ENCODE data around the gene PFN1.

The PFN1 gene

DNA sequence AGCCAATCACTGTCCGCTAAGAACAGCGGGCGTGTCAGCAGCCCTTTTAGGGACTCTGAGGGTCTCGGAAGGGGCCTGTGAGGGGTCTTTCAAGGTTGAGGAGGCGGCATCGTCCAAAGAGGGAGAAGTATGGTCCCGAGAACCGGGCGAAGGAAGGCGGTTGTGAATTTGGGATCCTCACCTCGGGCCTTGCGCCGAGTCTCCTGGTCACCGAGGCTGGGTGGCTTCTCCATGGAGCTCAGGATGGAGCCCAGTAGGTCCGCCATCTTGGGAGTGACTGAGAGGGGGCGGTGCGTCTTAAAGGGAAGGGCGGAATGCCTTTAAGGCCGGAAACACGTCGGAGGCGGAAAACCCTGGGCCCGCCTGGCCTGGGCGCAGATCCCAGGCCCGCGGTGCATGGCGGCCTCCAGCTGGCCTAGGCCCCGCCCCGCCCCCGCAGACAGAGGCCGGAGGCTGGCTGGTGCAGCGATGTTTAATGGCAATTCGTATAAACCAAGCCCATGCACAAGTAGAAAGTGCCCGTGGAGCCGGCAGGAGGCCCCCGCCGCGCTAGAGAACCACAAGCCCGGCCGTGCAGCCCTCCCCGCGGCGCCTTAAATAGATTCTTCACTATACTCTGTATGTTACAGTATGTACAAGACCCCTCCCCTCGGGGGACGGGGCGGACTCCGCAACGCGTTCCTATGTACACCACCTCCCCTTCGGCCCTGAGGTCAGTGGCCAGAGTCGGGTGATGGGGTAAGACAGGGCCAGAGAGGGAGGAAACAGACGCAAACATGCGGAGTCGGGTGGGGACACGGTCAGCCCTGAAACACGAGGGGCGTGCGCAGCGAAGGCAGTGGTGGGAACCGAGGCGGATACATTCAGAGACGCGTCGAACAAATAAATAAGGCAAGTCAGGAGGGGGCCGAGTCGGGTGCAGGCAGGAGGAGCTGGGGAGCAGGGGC lies 19.5 kb upstream of the PFN1 start, which contains the start of gene SPAG7:
SPAG7 (minus strand) TSS at position 279 of the 947 bp plus-strand sequence; CDS start at position 266, 13 bp downstream.
- DNase-seq = peak; percentile 90

DNA sequence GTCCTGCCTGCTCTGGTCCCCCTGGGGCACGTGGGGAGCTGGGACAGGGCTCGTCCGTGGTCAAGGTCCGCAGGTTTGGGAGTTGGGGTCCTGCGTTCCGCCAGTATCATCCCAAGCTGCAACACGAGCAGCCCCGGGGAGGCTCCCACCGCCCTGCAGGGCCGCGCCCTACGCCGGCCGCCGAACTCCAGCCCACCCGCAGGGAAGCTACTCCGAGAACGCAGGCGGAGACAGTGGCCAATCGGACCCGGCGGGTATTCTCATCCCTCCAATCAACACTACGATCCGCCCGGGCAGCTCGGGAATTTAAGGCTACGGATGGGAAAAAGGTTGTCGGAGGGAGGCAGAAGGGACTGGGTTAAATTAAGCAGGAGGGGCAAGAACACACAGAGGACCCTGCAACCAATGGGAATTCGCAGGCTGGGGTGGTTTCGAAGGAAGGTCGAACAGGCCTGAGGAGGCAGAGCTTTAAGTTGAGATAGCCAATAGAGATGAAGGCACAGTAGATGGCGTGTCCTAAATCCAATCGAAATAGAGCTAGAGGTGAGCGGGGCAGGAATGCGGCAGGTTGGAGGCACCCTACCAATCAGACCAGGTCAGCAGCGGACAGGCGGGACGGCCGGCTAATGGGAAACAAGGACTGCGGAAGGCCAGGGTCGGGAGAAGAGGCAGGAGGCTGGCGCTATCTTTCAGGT lies 18.7 kb upstream of the PFN1 start:
- peak; percentile 95 for DNase-seq

GRCh38 chr17:4965311-4965986 lies 17.1 kb upstream of the PFN1 start:
- no peak for DNase-seq

GRCh38 chr17:4960279-4960922 lies 12.1 kb upstream of the PFN1 start:
- DNase-seq = no peak

DNA sequence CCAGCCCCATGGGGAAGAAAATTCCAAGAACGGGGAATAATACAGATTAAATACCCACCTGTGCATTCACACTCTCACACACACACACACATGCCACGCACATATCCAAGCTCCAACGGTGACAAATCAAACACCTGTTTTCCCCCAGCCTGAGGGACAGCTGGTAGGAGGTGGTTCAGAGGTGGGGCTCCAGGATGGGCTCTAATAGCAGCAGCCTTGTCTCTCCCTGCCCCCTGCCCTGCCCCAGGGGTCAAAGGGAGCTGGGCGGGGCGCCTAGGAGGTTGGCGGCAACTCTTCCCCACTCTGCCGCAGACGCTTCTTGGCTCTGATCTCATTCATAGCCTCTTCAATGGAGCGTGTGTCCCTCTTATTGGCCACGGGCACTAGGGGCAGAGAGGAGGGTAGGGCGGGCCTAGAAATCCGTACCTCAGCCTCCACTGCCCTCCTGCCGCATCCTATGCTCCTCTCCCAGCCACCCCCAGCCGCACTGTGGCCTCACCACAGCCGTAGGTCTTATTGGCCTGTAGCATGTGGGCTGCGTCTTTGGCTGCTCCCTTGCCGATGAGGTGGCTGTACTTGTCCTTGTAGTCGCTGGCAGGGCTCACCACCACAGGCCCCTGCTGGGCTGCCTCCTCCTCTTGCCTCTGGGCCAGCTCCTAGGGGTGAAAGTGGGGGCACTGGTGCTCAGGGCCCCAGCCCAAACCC lies 11.1 kb upstream of the PFN1 start:
- no peak for DNase-seq

- DNase-seq = no peak
Observed at GRCh38 chr17:4958102-4958501, 9.8 kb upstream of the PFN1 start.

- DNase-seq = no peak
Observed at GRCh38 chr17:4956493-4957061, 8.2 kb upstream of the PFN1 start.

DNA sequence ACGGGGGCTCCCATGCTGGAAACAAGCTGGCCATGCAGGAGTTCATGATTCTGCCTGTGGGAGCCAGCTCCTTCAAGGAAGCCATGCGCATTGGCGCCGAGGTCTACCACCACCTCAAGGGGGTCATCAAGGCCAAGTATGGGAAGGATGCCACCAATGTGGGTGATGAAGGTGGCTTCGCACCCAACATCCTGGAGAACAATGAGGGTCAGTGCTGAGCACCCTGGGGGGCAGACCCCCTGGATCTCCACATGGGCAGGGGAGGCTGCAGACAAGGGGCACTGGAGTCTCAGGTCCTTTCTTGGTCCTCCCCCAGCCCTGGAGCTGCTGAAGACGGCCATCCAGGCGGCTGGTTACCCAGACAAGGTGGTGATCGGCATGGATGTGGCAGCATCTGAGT lies 6.8 kb upstream of the PFN1 start:
- no peak for DNase-seq

- DNase-seq = no peak
Observed at GRCh38 chr17:4953451-4953961, 5.2 kb upstream of the PFN1 start.

DNA sequence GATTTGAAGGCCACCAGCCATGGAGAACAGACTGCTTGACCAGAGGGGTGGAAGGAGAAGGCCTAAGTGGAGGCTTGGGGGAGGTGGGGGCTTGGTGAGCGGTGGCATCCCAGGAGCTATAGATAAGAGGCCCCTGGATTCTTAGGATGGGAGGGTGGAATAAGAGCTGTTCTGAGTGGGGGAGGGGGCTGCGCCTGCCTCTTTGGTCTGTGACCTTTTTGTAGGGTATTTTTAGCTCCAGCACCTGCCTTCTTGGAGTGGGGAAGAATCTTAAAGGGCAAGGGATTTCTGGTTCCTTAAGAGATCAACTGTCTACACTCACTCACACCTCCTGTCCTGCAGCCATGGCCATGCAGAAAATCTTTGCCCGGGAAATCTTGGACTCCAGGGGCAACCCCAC lies 3.2 kb upstream of the PFN1 start:
- no peak for DNase-seq

GRCh38 chr17:4950746-4951204 lies 2.4 kb upstream of the PFN1 start, which contains the start of gene ENO3:
ENO3 (plus strand) TSS chr17:4951119; CDS start chr17:4951830, 711 bp downstream.
- peak; percentile 38 for DNase-seq

DNA sequence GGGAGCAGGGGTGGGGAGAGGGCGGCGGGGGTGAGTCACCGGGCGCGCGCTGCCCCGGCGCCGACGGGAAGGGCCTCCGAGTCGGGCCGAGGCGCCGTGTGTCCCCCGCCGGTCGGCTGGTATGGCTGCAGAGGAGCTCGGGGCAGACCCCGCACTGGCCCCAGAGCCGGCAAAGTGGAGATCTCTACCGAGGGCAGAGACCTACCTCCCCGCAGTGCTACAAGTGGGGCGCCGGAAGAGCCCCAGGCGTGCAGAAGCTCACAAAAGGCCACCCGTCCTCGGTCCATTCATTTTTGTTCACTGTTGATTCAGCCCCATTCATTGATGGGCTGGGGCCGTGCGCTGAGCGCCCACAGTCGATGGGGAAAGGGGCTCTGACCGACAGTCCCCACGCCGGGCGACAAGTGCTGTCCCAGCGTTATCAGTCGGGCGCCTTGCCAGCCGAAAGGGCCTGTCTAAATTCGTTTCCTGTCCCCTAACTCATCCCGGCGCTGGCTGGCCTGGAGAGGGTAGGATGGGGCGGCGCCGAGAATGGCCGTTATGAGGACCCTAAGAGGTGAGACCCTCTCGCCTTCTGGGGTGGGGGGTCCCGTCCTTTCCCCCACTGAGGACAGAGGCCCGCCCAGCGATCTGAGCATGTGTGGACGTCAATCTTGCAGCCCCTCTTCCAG lies 1.9 kb upstream of the PFN1 start:
- peak; percentile 54 for DNase-seq

DNA sequence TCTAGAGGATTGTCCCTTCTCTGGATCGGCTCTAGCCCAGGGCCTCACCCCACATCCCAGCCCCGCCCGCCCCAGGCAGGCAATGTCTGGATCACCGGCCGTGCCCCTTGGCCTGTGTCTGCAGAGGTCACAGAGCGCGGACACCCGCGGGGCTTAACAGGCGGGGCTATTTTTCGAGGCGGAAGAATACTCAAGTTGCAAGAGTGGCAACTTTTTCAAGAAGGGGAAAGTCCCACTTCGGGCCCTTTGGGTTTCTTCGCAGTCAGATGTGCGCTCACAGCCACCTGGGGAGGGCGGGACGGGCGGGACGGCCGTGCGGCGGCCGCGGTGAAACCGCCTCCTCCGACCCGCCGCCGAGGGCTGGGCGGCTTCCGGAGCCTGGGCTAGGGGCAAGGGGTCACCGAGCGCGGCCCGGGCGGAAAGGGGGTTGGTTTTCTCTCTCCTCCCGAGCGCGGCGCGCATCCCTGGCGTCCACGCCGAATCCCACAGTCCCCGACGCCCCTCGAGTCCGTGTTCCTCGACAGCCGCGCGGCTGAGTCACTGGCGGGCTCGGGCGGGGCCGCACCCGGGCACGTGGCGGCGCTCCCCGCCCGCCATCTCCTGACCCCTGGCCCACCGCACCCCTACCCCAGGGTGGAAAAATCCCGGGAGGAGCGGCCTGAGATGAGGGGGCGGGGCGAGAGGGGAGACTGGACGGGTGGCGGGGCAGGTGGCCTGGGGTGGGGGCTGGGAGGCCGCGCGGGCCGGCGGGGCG lies 1.2 kb upstream of the PFN1 start:
- peak; percentile 76 for DNase-seq

DNA sequence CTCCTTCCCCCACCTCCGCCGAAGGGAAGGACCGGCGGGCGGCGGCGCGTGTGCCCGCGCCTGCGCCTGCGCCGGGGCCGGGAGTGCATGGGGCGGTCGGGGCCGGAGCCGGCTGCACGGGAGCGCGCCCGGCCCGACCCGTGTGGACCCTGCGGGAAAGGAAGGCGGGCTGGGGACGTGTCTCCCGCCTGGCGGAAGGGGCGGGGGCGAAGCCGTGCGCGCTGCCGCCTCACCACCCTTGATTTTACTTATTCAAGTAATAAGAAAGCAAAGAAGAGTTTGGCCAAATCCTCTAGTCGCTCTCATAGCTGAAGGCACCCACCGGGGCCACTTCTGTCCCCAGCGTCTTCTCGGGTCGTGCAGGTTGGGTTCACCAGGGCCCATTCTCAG lies 596 bp upstream of the PFN1 start:
- peak; percentile 76 for DNase-seq

- DNase-seq = no peak
Observed at GRCh38 chr17:4947411-4948165, 742 bp downstream of the PFN1 start.

- no peak for DNase-seq
Observed at GRCh38 chr17:4947010-4947410, 1.3 kb downstream of the PFN1 start.

- no peak for DNase-seq
Observed at GRCh38 chr17:4946312-4946976, 1.9 kb downstream of the PFN1 start.

DNA sequence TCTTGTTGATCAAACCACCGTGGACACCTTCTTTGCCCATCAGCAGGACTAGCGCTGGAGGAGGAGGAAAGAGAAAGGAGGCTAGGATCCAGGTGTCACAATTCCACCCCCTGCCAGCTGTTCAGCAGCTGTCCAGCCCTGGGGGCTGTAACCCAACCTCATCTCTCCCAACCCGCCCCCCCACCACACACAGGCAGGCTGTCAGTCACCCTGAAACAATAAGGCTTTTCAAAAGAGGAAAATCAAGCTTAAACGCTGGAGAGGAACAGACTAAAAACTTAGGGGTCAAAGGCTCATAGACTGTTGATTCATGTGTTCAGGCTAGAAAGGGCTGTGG lies 2.4 kb downstream of the PFN1 start:
- DNase-seq = no peak
